Type B pancreatic cell (in vitro differentiated cells): ENCODE measurements around the gene USP16. TPM values are rescaled to one million over a fixed set of nuclear protein-coding genes. Genes with fewer than 3 reads are reported as not detected.
A peak's percentile ranks its signal among the peaks of the same experiment; 100 is the strongest.
"Not testable (repeated sequence)": the region's sequence is repeated elsewhere in the genome, so short reads cannot be mapped to it uniquely, and the experiment has no call there.

ENCODE experiments used
- DNase-seq: peaks from one replicate; pipeline ENCODE4 v3.0.0; 2021; ENCODE audit warnings: mixed read lengths; ENCODE audit not compliant: unreplicated experiment; ENCODE audit errors: extremely low spot score
- H3K27ac Mint-ChIP-seq: 2 replicates; pipeline ENCODE4 v1.8.0; 2021; ENCODE audit warnings: mild to moderate bottlenecking, mixed read lengths
- H3K27me3 Mint-ChIP-seq: 2 replicates; pipeline ENCODE4 v1.8.0; 2021; ENCODE audit warnings: mixed read lengths
- H3K36me3 Mint-ChIP-seq: 2 replicates; pipeline ENCODE4 v1.8.0; 2021; ENCODE audit warnings: mixed read lengths
- H3K4me1 Mint-ChIP-seq: one replicate; pipeline ENCODE4 v1.8.0; 2021; ENCODE audit warnings: mixed read lengths; ENCODE audit not compliant: unreplicated experiment
- H3K4me3 Mint-ChIP-seq: 2 replicates; pipeline ENCODE4 v1.8.0; 2021; ENCODE audit warnings: mild to moderate bottlenecking, mixed read lengths
- H3K9me3 Mint-ChIP-seq: 2 replicates; pipeline ENCODE4 v1.8.0; 2021; ENCODE audit warnings: mixed read lengths
- total RNA-seq: library from RNA; stranded (reverse); gene quantifications from 2 replicates; pipeline ENCODE4 v1.2.1, GENCODE V29; 2021; ENCODE audit warnings: low replicate concordance
- TF ChIP-seq, protein P1 (sequence below): fragments of 200-600 bp; sonication (generic); conservative IDR thresholded peaks from 2 replicates; pipeline ENCODE4 v1.5.0; 2021; ENCODE audit warnings: antibody characterized with exemption, mild to moderate bottlenecking

The USP16 gene
- total RNA-seq, 1 donor from 2014 or later, result 28.9 TPM

DNA sequence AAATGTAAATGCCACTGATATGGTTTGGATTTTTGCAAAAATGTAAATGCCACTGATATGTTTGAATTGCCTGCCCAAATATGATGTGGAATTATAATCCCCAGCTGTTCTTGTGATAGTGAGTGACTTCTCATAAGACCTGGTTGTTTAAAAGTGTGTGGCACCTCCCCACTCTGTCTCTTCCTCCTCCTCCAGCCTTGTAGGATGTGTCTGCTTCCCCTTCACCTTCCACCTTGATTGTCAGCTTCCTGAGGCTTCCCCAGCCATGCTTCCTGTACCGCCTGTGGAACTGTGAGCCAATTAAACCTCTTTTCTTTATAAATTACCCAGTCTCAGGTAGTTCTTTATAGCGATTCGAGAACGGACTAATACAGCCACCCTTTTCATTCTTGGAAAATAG lies 50.3 kb downstream of the USP16 start:
- Mint-ChIP-seq H3K27me3 (no peaks in the 10 kb centered on the region), H3K36me3 (peaks cover 6% of the 10 kb centered on the region), H3K27ac (no peak overlapping the region), H3K4me3 (peak overlapping the region; percentile 76), H3K9me3 (no peaks in the 10 kb centered on the region), H3K4me1 (peaks cover 18% of the 10 kb centered on the region)
- TF ChIP-seq, protein P1, sequence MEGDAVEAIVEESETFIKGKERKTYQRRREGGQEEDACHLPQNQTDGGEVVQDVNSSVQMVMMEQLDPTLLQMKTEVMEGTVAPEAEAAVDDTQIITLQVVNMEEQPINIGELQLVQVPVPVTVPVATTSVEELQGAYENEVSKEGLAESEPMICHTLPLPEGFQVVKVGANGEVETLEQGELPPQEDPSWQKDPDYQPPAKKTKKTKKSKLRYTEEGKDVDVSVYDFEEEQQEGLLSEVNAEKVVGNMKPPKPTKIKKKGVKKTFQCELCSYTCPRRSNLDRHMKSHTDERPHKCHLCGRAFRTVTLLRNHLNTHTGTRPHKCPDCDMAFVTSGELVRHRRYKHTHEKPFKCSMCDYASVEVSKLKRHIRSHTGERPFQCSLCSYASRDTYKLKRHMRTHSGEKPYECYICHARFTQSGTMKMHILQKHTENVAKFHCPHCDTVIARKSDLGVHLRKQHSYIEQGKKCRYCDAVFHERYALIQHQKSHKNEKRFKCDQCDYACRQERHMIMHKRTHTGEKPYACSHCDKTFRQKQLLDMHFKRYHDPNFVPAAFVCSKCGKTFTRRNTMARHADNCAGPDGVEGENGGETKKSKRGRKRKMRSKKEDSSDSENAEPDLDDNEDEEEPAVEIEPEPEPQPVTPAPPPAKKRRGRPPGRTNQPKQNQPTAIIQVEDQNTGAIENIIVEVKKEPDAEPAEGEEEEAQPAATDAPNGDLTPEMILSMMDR, result no peak
- DNase-seq, result no peak

DNA sequence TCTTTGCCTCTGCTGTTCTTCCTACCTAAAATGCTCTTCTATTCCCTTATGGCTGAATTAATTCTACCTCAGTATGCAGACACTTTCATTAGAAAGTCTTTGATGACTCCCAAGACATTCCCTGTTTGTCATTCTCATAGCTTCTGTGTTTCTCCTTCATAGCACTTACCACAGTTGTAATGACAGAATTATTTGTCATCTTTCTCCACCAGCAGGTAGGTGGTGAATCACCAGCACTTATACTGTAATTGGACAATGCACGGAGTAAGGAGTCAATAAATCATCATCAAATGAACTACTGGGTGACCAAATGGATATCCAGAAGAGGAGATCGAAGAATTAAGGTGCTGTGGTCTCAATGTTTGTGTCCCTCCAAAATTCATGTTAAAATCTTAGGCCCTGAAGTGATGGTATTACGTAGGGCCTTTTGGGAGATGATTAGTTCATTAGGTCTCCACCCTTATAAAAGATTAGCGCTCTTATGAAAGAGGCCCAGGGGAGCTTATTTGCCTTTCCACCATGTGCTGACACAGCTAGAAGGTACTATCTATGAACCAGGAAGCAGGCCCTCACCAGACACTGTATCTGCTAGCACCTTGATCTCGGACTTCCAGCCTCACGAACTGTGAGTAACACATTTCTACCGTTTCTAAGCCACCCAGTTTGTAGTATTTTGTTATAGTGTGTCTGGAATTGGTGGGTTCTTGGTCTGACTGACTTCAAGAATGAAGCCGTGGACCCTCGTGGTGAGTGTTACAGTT lies 51.4 kb downstream of the USP16 start:
- TF ChIP-seq, protein P1, result no peak
- Mint-ChIP-seq H3K4me1 (peaks cover 18% of the 10 kb centered on the region), H3K36me3 (peaks cover 6% of the 10 kb centered on the region), H3K9me3 (no peaks in the 10 kb centered on the region), H3K27ac (peak overlapping the region; percentile 40), H3K4me3 (peak overlapping the region; percentile 57), H3K27me3 (no peaks in the 10 kb centered on the region)
- DNase-seq, result no peak

DNA sequence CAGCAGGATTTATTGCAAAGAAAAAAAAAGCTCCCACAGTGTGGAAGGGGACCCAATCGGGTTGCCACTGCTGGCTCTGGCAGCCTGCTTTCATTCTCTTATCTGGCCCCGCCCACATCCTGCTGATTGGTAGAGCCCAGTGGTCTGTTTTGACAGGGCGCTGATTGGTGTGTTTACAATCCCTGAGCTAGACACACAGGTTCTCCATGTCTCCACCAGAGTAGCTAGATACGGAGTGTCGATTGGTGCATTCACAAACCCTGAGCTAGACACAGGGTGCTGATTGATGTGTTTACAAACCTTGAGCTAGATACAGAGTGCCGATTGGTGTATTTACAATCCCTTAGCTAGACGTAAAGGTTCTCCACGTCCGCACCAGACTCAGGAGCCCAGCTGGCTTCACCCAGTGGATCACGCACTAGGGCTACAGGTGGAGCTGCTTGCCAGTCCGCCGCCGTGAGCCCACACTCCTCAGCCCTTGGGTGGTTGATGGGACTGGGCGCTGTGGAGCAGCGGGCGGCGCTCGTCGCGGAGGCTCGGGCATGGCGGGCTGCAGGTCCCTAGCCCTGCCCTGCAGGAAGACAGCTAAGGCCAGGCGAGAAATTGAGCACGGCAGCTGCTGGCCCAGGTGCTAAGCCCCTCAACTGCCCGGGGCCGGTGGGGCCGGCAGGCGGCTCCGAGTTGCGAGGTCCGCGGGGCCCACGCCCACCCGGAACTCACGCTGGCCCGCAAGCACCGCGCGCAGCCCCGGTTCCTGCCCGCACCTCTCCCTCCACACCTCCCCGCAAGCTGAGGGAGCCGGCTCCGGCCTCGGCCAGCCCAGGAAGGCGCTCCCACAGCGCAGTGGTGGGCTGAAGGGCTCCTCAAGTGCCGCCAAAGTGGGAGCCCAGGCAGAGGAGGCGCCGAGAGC lies 52.5 kb downstream of the USP16 start:
- Mint-ChIP-seq H3K4me3 (peak overlapping the region; percentile 84), H3K27ac (peak overlapping the region; percentile 88), H3K4me1 (peaks cover 12% of the 10 kb centered on the region)
- DNase-seq, H3K36me3 Mint-ChIP-seq, H3K27me3 Mint-ChIP-seq, H3K9me3 Mint-ChIP-seq: not testable (repeated sequence)

DNA sequence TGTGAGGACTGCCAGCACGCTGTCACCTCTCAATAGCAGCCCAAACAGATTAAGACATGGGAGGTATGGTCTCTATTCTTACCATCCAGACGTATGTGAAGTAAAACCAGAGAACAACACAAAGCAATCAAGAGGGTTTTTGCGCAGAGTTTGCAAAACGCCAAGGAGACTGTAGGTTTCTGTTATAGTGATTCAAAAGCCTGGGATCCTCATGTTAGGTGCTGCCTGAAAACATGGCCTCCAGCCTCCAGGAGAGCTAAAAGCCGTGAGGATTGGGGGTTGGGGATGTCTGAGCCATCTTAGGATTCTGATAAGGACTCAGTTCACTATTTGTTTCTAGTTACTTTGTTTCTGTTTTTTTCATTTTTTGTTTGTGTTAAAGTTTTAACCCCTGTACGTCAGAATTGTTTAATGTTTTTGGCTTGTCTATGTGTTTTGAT lies 53.2 kb downstream of the USP16 start:
- peaks cover 5% of the 10 kb centered on the region for H3K4me1 Mint-ChIP-seq
- H3K27ac Mint-ChIP-seq, result peak overlapping the region; percentile 88
- H3K9me3 Mint-ChIP-seq, result no peaks in the 10 kb centered on the region
- peaks cover 2% of the 10 kb centered on the region for H3K36me3 Mint-ChIP-seq
- H3K4me3 Mint-ChIP-seq, result peak overlapping the region; percentile 84
- DNase-seq, result no peak
- TF ChIP-seq, protein P1, result no peak
- H3K27me3 Mint-ChIP-seq, result no peaks in the 10 kb centered on the region

DNA sequence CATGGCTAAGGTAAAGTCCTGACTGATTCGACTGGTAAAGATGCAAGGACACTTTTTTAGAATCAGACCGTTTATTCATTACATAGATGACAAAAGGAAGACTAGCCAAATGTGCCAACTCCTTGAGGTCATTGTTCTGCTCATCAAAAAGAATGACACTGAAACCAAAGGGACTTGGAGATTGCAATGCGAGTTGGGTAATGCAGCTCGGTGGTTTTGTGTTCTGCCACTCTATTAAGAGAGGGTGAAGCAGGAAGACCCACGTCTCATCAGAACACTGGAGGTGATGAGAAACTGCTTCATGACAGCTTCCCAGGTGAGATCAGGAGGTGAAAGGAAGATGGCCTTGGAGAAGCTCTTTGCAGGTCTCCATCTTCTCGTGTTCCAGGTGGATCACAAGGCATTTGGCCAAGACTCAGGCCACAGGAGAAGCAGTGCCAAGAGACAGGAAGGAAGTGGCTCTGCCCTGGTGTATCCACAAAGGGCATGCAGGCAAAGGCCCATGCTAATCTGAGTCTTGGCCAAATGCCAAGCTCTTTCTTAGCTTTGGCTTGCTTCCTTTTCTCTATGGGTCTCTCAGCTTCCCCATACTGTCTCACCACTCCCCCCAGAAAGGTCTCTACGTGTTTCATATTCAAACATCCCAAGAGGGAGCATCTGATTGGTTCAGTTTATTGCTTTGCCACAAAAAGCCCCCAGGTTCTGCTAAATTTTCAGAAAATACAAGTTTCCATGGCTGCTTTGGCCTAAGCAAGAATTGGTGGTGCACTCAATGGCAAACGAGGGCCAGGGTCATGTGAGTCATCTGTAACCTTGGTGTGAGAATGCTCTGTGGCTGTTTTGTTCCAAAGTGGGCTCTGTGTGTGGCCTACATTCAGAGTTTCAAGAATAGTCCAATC lies 54.6 kb downstream of the USP16 start:
- no peak for DNase-seq
- Mint-ChIP-seq H3K9me3 (no peaks in the 10 kb centered on the region), H3K4me1 (no peaks in the 10 kb centered on the region), H3K4me3 (no peak overlapping the region), H3K27me3 (no peaks in the 10 kb centered on the region), H3K36me3 (no peaks in the 10 kb centered on the region), H3K27ac (no peak overlapping the region)
- TF ChIP-seq, protein P1, result no peak
